ENCODE data around the gene DMXL2.
"Not testable (repeated sequence)": the region's sequence is repeated elsewhere in the genome, so short reads cannot be mapped to it uniquely, and the experiment has no call there.

The DMXL2 gene

DNA sequence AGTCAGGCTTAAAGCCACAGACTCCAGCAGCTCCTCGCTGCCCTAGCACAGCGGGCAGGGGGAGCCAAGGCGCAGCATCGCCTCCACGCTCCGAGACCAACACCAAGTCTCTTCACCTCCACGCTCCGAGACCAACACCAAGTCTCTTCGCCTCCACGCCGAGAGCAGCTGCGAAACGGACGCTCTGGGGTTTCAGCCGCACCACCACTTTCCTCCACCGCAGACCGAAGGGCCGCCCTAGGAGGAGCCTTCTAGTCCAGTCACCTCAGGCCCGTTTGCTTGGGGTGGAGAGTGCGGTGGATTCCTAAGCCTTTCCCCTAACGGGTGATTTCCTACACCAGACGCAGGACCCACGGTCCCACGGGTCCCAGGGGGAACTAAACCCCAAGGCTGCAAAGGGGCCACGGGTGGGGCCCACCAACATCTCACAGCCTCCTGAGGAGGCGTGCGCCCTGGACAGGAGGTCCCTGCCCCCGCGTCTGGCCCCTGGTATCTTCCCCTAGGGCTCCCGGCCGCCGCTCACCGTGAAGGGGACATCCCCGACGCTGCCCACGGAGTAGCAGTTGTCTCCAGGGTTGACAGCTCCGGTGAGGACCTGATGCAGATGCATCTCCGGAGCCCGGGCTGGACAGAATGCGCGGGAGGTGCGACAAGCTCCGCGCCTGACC is 501 bp downstream of the DMXL2 start:
- no peak for DNase-seq (ENCODE audit: low read depth)

DNA sequence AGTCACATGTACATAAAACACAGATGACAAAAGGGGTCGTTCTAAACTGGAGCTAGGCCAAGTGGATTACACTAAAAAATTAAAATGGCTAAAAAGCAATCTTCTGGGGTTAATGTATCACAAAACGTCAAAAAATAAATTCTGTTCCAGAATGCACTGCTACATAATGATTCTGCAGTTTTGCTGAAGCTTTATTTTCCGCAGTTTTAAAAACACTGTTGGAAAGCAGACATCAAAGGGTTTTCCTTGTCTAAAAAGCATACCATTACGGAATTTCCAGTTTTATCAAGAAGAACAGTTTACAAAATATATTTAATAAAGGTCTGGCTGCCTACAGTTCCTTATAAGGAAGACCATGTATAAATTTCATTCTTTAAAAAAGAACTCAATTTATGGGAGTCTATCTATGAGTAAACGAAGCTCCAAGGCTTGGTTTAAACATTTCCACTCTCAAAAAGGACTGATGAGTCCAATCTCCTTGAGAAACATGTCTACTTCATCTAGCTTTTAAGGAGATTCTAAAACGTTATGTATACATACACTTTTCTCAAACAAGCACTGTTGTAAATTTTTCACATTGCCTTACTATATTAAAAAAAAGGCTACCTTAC is 1.3 kb downstream of the DMXL2 start:
- DNase-seq (ENCODE audit: low read depth) = no peak

- no peak for DNase-seq (ENCODE audit: low read depth)
Observed at GRCh38 chr15:51620641-51621040, 1.9 kb downstream of the DMXL2 start.

DNA sequence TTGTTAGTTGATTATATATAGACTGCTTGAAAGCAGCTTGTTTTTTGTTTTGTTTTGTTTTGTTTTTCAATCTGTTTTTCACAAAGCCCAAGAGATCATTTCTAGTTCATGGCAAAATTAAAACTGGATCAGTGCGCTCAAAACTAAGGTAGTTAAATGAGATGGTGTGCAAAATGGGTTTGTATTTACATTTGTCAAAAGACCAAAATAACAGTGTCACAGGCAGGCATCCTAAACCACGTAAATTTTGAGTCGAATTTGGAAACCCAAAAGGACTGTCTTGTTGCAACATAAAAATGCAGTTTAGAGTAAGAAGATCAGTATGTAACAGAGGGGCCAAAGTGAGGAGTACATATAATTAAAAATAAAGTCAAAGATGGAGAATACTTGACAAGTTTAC is 2.4 kb downstream of the DMXL2 start:
- no peak for DNase-seq (ENCODE audit: low read depth)

DNA sequence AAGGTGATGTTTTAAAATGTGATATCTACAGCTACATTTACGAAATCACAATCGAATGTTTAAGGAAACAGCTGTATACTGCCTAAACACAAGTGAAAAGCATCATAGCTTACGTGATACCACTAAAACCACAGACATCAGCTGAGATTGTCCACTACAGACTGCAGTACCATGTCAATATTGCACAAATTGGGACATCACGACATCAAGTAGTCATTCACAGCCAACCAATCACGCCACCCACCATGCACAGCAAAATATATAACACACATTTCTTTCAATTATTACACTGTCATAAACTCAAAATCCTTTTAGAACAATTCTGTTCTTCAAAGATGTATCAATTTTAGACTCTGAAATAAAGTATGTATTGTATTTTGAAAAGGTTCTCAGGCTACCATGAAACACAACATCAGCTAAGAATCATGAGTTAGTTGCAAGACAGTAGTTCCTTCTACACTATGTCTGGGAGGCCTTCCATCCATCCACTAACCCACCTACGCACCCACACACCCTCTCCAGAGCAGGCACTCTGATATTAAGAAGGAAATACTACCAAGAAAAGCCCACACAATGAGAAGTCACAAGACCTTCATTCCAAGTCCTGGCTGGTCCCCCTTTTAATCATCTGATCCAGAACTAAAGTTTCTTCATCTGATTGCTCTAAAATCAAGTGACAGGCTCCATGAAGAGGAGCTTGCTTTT is 3.1 kb downstream of the DMXL2 start:
- no peak for DNase-seq (ENCODE audit: low read depth)

DNA sequence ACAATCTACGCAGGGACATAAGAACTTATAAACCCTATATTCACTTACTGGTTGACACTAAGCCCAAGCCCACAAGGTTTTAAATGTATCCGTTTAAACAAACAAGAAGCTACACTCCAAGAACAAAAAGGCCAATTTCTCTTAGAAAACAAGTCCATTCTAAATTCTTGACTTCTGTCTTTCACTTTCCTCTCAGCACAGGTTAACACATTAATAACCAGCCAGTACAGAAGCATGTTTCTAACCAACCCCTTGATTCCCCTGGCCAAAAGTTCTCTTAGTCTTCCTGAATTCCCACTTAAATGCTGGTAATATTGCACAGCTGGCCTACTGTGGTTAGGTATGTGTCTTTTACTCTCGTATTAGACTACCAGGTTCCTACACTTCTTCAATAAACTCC is 4.7 kb downstream of the DMXL2 start:
- DNase-seq (ENCODE audit: low read depth) = no peak

GRCh38 chr15:51613951-51614350 is 8.6 kb downstream of the DMXL2 start:
- no peak for DNase-seq (ENCODE audit: low read depth)

DNA sequence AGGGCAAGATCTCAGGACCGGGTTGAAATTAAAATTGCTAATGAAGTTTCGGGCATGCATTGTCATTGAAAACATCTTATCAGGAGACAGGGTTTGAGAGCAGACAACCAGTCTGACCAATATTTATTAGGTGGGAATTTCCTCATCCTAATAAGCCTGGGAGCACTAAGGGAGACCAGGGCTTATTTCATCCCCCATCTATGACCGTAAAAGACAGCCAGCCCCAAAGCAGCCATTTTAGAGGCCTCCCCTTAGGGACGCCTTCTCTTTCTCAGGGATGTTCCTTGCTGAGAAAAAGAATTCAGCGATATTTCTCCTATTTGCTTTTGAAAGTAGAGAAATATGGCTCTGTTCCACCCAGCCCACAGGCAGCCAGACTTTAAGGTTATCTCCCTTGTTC is 9.9 kb downstream of the DMXL2 start:
- not testable (repeated sequence) for DNase-seq (ENCODE audit: low read depth)

- DNase-seq (ENCODE audit: low read depth) = not testable (repeated sequence)
Observed at GRCh38 chr15:51603462-51603948, 19.1 kb downstream of the DMXL2 start.

DNA sequence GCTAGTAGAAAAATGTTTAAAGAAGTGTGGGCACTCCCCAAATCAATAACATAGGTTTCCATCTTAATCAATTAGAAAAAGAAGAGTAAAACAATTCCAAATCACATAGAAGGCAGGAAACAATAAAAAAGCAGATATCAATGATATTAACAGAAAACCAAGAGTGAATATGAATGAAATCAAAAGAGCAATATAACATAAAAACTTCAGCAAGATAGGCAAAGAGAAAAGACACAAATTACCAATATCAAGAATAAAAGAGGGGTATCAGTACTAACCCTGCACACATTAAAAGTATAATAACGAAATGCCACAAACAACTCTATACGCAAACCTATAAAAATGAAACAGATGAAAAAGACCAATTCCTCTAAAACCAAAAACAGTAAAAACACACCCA is 19.6 kb downstream of the DMXL2 start:
- DNase-seq (ENCODE audit: low read depth) = no peak

DNA sequence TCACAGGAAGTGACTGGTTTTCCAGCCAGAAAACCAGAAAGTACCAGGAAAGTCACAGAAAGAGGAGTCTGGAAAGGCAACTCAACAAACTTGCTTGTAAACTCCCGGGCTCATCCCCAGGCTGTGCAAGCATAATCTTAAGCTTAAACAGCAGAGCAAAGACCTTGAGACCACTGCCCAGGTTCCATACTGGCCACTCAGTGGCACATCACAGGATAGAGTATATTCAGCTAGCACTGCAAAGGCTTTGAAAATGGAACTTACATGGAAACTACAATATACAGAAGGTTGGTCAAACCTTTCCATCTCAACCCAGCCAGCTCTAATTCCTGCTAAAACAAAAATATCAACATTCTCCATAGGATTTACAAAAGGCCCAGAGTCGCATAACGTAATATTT is 20.1 kb downstream of the DMXL2 start:
- no peak for DNase-seq (ENCODE audit: low read depth)

DNA sequence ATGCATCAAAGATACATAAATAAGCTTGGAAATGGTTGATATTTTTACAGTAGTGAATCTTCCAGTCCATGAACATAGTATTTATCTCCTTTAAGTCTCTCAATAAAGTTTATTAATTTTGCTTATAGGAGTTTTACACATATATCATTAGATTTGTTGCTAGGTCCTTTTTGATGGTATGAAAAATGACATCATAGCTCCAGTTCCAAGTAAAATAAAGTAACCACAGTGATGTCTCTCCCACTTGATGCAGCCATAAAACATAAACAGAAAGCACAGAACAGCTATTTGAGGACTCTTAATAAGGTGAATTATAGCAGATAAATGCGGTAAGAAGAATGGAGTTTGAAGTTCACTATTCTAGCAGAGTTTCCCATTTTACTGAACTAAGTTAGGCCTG is 20.8 kb downstream of the DMXL2 start:
- no peak for DNase-seq (ENCODE audit: low read depth)

- DNase-seq (ENCODE audit: low read depth) = no peak
Observed at GRCh38 chr15:51600114-51600513, 22.5 kb downstream of the DMXL2 start.

GRCh38 chr15:51589881-51590568 is 32.5 kb downstream of the DMXL2 start:
- no peak for DNase-seq (ENCODE audit: low read depth)

DNA sequence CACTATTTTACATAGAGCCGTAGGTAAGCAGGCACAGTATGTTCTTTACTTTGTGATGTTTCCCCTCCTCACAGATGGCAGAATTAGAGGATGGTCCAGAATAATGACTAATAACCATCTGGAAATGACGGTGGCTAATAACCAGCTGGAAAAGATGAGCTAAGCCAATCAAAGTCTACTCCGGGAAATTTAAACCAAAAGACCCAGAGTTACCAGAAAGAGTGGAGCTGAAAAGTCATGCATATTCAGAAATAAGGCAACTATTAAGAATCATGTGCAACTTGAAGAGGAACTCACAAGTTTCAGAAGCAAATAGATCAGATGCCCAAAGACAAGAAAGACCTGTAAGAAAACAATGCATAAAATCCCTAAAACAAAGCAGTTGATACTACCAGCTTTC is 33.6 kb downstream of the DMXL2 start:
- no peak for DNase-seq (ENCODE audit: low read depth)

- DNase-seq (ENCODE audit: low read depth) = no peak
Observed at GRCh38 chr15:51585986-51586385, 36.6 kb downstream of the DMXL2 start.

- no peak for DNase-seq (ENCODE audit: low read depth)
Observed at GRCh38 chr15:51580982-51581381, 41.6 kb downstream of the DMXL2 start.

GRCh38 chr15:51580385-51580784 is 42.2 kb downstream of the DMXL2 start:
- no peak for DNase-seq (ENCODE audit: low read depth)

- DNase-seq (ENCODE audit: low read depth) = no peak
Observed at GRCh38 chr15:51579012-51579411, 43.6 kb downstream of the DMXL2 start.

GRCh38 chr15:51577636-51578304 is 44.8 kb downstream of the DMXL2 start:
- DNase-seq (ENCODE audit: low read depth) = no peak

GRCh38 chr15:51576911-51577500 is 45.6 kb downstream of the DMXL2 start:
- peak; percentile 3 for DNase-seq (ENCODE audit: low read depth)
